Left kidney (tissue), 2 donors: ENCODE data around the gene POLR3A. TPM values are rescaled to one million over a fixed set of nuclear protein-coding genes. Genes with fewer than 3 reads are reported as not detected.

Experiments
- DNase-seq: peaks from one replicate; pipeline ENCODE4 v3.0.0-alpha.2; 2013
- polyA plus RNA-seq: library from polyadenylated mRNA; unstranded; fragments of 120-200 nt; gene quantifications from one replicate; pipeline ENCODE4 v1.2.1, GENCODE V29; 2013; ENCODE audit not compliant: insufficient read length

The POLR3A gene
- polyA plus RNA-seq, 1 donor: 20.3 TPM

GRCh38 chr10:78049851-78050250, 20.5 kb upstream of the POLR3A start:
- DNase-seq: no peak

GRCh38 chr10:78047314-78047891, 18.1 kb upstream of the POLR3A start:
- DNase-seq: peak; percentile 92

GRCh38 chr10:78046711-78047269, 17.5 kb upstream of the POLR3A start:
- DNase-seq: no peak

- DNase-seq: no peak
Measured at GRCh38 chr10:78045856-78046255, 16.5 kb upstream of the POLR3A start.

- DNase-seq: no peak
Measured at GRCh38 chr10:78045237-78045636, 15.9 kb upstream of the POLR3A start.

- DNase-seq: no peak
Measured at GRCh38 chr10:78044699-78045098, 15.4 kb upstream of the POLR3A start.

GRCh38 chr10:78044179-78044578, 14.9 kb upstream of the POLR3A start:
- no peak for DNase-seq

GRCh38 chr10:78042752-78043104, 13.4 kb upstream of the POLR3A start:
- no peak for DNase-seq

GRCh38 chr10:78042058-78042751, 12.9 kb upstream of the POLR3A start:
- no peak for DNase-seq

- DNase-seq: no peak
Measured at GRCh38 chr10:78041170-78042057, 12.1 kb upstream of the POLR3A start.

GRCh38 chr10:78039743-78040142, 10.4 kb upstream of the POLR3A start:
- no peak for DNase-seq

GRCh38 chr10:78038791-78039547, 9.7 kb upstream of the POLR3A start:
- DNase-seq: no peak

- no peak for DNase-seq
Measured at GRCh38 chr10:78038105-78038504, 8.8 kb upstream of the POLR3A start.

- no peak for DNase-seq
Measured at GRCh38 chr10:78035933-78036583, 6.7 kb upstream of the POLR3A start.

GRCh38 chr10:78035437-78035836, 6.1 kb upstream of the POLR3A start:
- no peak for DNase-seq

GRCh38 chr10:78035025-78035424, 5.7 kb upstream of the POLR3A start:
- no peak for DNase-seq

- peak; percentile 98 for DNase-seq
Measured at GRCh38 chr10:78033637-78034470, 4.5 kb upstream of the POLR3A start, which contains the start of gene RPS24. RPS24 (plus strand) TSS chr10:78033863; CDS start chr10:78033902, 39 bp downstream.

GRCh38 chr10:78033387-78033636, 4.0 kb upstream of the POLR3A start:
- DNase-seq: no peak

GRCh38 chr10:78028438-78029268, 662 bp downstream of the POLR3A start:
- no peak for DNase-seq
